Superior temporal gyrus (tissue), 1 donor: ENCODE data around the gene ITIH5.

Source experiments
- DNase-seq: peaks from one replicate; pipeline ENCODE4 v3.0.0-alpha.2; 2016; ENCODE audit errors: extremely low spot score

The ITIH5 gene

GRCh38 chr10:7583626-7584025 lies 83.1 kb downstream of the ITIH5 start:
- DNase-seq = no peak

- no peak for DNase-seq
Measured at GRCh38 chr10:7580520-7580919, 86.2 kb downstream of the ITIH5 start.

DNA sequence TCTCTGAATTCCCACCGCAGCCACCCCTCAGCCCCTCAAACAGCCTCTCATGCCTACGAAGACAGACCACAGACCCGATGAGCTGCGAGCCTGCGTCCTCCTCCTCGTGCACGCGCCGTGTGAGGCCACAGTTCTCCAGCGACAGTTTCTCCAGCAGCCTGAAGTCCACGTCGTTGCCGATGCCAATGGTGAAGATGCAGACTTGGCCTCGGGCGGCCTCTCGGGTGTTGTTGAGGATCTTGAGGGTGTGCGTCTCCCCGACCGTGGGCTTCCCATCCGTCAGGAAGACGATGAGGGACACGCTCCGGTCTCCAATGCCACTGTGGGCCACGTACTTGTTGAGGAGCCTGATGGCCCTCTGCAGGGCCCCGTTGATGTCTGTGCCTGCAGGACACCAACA lies 87.1 kb downstream of the ITIH5 start:
- DNase-seq = no peak

- no peak for DNase-seq
Measured at GRCh38 chr10:7577579-7577978, 89.2 kb downstream of the ITIH5 start.

DNA sequence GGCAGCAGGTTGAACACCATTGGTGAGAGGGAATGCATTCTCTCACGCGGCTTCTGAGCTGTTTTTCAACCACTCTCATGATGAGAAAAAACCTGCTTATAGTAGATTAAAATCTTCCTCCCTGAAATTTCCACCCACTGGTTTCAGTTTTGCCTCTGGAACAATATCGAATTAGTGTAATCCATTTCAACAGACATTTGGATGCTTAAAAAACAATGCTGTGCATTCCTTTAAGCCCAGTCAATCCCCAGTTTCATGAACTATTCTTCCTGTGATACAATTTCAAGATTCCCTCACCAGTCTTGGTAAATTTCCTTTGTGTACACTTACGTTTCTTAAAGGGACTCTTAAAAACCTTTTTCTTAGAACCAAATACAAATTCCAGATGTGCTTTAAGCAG lies 89.6 kb downstream of the ITIH5 start:
- no peak for DNase-seq

GRCh38 chr10:7576340-7576739 lies 90.4 kb downstream of the ITIH5 start:
- DNase-seq = no peak

DNA sequence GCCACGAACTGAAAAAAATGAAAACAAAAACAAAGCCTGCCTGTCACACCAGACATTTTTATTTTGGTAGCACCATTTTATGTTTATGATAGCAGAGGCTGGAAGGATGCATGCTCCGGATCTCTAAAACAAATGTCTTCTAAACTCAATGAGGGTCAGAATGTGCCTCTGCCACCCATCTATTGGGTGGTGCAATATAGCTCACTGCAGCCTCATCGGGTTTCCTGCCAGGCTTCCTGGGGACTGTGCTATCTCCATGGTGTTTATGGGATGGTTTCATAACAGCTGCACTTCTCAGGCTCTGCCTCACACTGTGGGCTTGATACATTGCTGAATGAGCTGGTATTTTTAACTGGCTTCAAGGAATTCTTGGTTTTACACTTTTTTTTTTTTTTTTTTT lies 94.4 kb downstream of the ITIH5 start:
- peak; percentile 58 for DNase-seq

DNA sequence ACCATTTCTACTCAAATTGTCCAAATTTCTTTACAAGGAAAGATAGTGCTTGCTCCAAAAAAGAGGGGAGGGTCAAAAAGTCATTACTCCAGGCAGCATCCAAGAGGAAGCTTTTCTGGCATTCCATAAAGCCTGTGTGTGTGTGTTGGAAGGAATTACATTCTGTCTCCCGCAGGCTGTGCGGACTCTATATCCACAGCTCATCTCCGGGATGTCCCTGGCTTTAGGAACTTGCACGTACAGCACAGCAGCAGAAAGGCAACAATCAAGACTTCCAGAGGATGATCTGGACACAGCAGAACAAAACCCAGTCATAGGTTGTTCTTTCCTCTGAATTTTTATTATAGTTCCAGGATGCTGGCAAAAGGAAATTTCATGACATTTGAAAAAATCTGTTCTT lies 94.8 kb downstream of the ITIH5 start:
- DNase-seq = no peak

GRCh38 chr10:7567911-7568620 lies 98.7 kb downstream of the ITIH5 start:
- no peak for DNase-seq

DNA sequence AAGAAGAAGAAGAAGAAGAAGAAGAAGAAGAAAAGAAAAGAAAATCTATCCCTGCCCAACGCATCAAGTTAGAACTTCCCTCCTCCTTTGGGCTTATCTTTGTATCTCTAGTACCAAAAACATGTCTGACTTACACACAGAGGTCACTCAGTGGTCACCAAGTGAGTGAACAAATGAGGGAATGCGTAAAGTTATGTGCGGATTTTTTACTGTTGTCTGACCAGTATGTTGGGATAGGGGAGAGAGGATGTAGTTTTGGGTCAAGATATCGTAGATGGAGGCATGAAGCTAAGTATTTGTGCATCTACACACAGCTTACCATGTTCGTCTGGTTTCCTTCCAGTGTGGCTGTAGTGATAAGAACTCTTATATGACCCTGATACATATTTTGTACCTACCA lies 99.9 kb downstream of the ITIH5 start:
- no peak for DNase-seq

GRCh38 chr10:7565871-7566270 lies 100.9 kb downstream of the ITIH5 start:
- DNase-seq = no peak

GRCh38 chr10:7563770-7564169 lies 103.0 kb downstream of the ITIH5 start:
- DNase-seq = peak; percentile 39

- DNase-seq = no peak
Measured at GRCh38 chr10:7563368-7563767, 103.4 kb downstream of the ITIH5 start.

DNA sequence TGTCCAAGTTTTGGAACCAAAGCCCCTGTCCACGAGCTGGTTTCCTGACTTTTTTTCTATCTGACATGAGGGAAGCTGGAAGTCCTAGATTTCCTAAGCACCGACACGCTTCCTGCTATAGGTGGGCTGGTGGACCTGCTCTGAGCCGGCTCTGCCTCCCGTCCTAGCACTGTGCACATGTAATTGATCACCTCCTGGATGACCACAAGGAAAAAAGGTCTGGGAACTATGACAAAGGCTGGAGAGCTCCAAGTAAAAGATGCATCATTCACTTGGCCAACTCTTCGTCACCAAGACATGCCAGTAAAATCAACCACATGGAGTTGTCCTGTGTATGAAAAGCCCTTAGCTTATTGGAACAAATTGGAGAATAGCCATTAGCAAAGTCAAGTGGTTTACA lies 104.8 kb downstream of the ITIH5 start:
- no peak for DNase-seq

DNA sequence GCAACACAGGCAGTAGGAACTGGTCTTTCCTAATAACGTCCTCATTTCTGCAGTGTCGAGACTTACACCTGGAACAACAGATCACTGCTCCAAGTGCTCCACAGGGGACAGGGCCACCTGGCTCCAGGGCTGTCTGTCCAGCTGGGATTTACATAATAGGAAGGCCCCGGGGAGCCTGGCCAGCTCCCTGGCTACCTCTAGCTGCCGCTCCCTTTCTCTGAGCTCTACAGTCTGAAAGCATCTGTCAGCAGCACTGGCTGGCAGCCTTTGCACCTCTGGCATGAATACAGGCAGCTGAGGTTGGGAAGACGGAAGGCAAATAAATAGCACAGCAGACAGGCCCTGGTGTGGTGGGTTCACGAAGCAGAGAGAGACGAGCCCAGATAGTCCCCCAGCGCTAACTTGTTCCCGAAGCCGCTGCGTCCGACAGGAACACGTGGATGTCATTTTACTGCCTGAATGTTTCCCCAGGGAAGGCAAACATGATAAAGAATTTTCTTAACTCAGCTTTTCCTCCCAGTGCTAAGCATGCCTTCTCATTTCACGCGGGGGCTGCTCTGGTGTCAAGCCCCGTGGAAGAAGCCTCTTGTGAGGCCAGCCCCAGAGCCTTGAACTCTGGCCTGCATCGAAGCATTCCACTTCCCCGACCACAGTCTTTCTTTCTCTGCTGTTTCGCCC lies 105.4 kb downstream of the ITIH5 start:
- no peak for DNase-seq

GRCh38 chr10:7560519-7560918 lies 106.2 kb downstream of the ITIH5 start:
- no peak for DNase-seq

GRCh38 chr10:7559386-7559785 lies 107.4 kb downstream of the ITIH5 start:
- DNase-seq = no peak

GRCh38 chr10:7558036-7558435 lies 108.7 kb downstream of the ITIH5 start:
- DNase-seq = no peak

- DNase-seq = no peak
Measured at GRCh38 chr10:7553531-7553930, 113.2 kb downstream of the ITIH5 start.

- DNase-seq = no peak
Measured at GRCh38 chr10:7551950-7552716, 114.6 kb downstream of the ITIH5 start.

- DNase-seq = no peak
Measured at GRCh38 chr10:7551289-7551688, 115.5 kb downstream of the ITIH5 start.

GRCh38 chr10:7550013-7550412 lies 116.8 kb downstream of the ITIH5 start:
- DNase-seq = no peak

GRCh38 chr10:7547829-7548228 lies 118.9 kb downstream of the ITIH5 start:
- DNase-seq = no peak
